ENCODE data around the gene LYST.
"Not testable (repeated sequence)": the region's sequence is repeated elsewhere in the genome, so short reads cannot be mapped to it uniquely, and the experiment has no call there.

Gene LYST

GRCh38 chr1:235851939-235852338, 14.8 kb downstream of the LYST start:
- TF ChIP-seq Cebpa-rat (IDR thresholded peaks at IDR 0.05) = no peak
- H3K27me3 ChIP-seq = no peaks in the 10 kb centered on the region

DNA sequence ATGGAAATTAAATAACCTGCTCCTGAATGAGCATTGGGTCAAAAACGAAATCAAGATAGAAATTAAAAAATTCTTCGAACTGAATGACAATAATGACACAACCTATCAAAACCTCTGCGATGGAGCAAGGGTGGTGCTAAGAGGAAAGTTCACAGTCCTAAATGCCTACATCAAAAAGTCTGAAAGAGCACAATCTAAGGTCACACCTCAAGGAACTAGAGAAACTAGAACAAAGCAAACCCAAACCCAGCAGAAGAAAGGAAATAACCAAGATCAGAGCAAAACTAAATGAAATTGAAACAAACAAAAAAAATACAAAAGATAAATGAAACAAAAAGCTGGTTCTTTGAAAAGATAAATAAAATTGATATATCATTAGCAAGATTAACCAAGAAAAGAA, 18.5 kb downstream of the LYST start:
- H3K27ac ChIP-seq, H3K4me3 ChIP-seq, H3K9ac ChIP-seq, H3K27me3 ChIP-seq: not testable (repeated sequence)
- Histone ChIP-seq H3K4me2 (peak overlapping the region in 2 of 11 experiments; percentile 7 to 16; a peak in 1 of 22 replicates), H4K20me1 (peaks cover 0 to 74% (median 26%) of the 10 kb centered on the region in 11 experiments; a peak in 16 of 22 replicates), H3K36me3 (peaks cover 0 to 48% (median 6%) of the 10 kb centered on the region in 11 experiments; a peak in 11 of 22 replicates), H3K4me1 (peaks cover 13 to 65% (median 42%) of the 10 kb centered on the region in 10 experiments), H3K9me3 (replicated peaks in 1 of 11) (peaks cover 7 to 33% (median 13%) of the 10 kb centered on the region in 11 experiments; a peak in 20 of 22 replicates)

More at GRCh38 chr1:235851939-235852338, 14.8 kb downstream of the LYST start:
- Histone ChIP-seq H3K27ac (peak overlapping the region in 6 of 11 experiments; percentile 18 to 51 (median 43); a peak in 9 of 22 replicates), H3K9me3 (replicated peaks in 1 of 11) (peaks cover 5 to 31% (median 9%) of the 10 kb centered on the region in 11 experiments; a peak in 20 of 22 replicates), H4K20me1 (peaks cover 0 to 85% (median 32%) of the 10 kb centered on the region in 11 experiments; a peak in 15 of 22 replicates), H3K4me1 (peaks cover 6 to 64% (median 23%) of the 10 kb centered on the region in 10 experiments; a peak in 18 of 20 replicates), H3K4me3 (peak overlapping the region in 1 of 10 experiments; percentile 27; a peak in 1 of 20 replicates), H3K9ac (peak overlapping the region in 1 of 11 experiments; percentile 20; a peak in 2 of 22 replicates), H3K36me3 (peaks cover 0 to 62% (median 5%) of the 10 kb centered on the region in 11 experiments; a peak in 10 of 22 replicates), H3K4me2 (peak overlapping the region; percentile 21 to 77 (median 55); a peak in 21 of 22 replicates)

- Histone ChIP-seq H3K9ac (peak overlapping the region in 3 of 11 experiments; percentile 6 to 36 (median 18); a peak in 4 of 22 replicates), H3K4me1 (peaks cover 24 to 75% (median 52%) of the 10 kb centered on the region in 10 experiments), H3K9me3 (replicated peaks in 1 of 11) (peaks cover 7 to 23% (median 13%) of the 10 kb centered on the region in 11 experiments; a peak in 20 of 22 replicates), H3K27ac (peak overlapping the region in 8 of 11 experiments; percentile 23 to 60 (median 50); a peak in 13 of 22 replicates), H3K36me3 (peaks cover 0 to 40% (median 6%) of the 10 kb centered on the region in 11 experiments; a peak in 11 of 22 replicates), H4K20me1 (peaks cover 0 to 74% (median 26%) of the 10 kb centered on the region in 11 experiments; a peak in 16 of 22 replicates), H3K4me2 (peak overlapping the region in 10 of 11 experiments; percentile 3 to 74 (median 50); a peak in 16 of 22 replicates)
- H3K4me3 ChIP-seq, H3K27me3 ChIP-seq: not testable (repeated sequence)
These were observed 21.0 kb downstream of the LYST start for GRCh38 chr1:235845656-235846107.

DNA sequence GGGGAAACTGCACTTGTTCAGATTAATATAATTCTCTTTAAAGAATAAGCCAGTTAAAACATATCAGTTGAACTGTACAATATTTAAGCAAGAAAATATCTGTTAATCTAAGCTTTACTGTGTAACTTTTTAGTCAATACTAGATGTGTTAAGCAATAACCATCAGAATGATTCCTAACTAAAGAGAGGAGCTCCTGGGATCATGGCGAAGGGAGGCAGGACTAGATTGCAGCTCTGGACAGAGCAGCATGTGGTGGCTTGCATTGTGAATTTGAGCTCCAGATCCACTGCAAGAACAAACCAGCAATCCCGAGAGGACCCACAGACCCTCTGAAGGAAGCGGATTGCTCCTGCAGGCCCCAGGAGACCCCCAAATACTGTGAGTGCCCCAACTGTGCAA, 21.9 kb downstream of the LYST start:
- Histone ChIP-seq H3K9me3 (replicated peaks in 1 of 11) (peaks cover 7 to 23% (median 13%) of the 10 kb centered on the region in 11 experiments; a peak in 20 of 22 replicates), H3K27ac (peak overlapping the region in 8 of 11 experiments; percentile 23 to 60 (median 50); a peak in 15 of 22 replicates), H3K36me3 (peaks cover 0 to 42% (median 6%) of the 10 kb centered on the region in 11 experiments; a peak in 10 of 22 replicates), H4K20me1 (peaks cover 0 to 74% (median 32%) of the 10 kb centered on the region in 11 experiments; a peak in 16 of 22 replicates), H3K27me3 (no peaks in the 10 kb centered on the region), H3K4me2 (peak overlapping the region in 9 of 11 experiments; percentile 10 to 74 (median 50); a peak in 16 of 22 replicates), H3K4me1 (peaks cover 24 to 84% (median 57%) of the 10 kb centered on the region in 10 experiments), H3K9ac (peak overlapping the region in 5 of 11 experiments; percentile 6 to 40 (median 28); a peak in 4 of 22 replicates), H3K4me3 (no peak overlapping the region)
- TF ChIP-seq Cebpa-rat (IDR thresholded peaks at IDR 0.05) = no peak

DNA sequence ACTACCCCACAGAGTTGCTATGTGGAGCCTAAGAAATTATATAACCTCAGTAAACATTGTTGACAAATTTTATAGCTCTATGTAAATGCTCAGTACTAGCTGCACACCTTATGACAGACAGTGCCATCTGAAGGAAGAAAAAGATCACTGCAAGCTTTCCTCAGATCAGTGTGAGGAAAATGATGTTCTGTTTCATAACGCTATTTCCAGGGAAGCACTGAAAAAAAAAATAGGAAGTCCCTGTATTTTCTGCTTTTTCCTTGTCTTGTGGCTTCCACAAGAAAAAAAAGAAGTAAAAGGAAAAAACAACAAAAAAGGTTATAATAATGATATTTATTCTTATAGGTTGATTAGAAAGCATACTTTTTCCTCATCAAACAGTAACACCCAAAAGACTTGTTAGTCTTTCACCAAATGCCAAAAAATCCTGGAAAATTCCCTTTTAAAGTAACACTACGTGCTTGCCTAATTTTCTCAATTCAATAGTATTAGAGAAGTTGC, 23.2 kb downstream of the LYST start:
- peak overlapping the region in 7 of 11 experiments; percentile 58 to 79 (median 64); a peak in 9 of 22 replicates for H3K27ac ChIP-seq
- peaks cover 7 to 18% (median 13%) of the 10 kb centered on the region in 11 experiments; a peak in 20 of 22 replicates for H3K9me3 ChIP-seq (replicated peaks in 1 of 11)
- no peak for TF ChIP-seq Cebpa-rat (IDR thresholded peaks at IDR 0.05)
- no peaks in the 10 kb centered on the region for H3K27me3 ChIP-seq
- no peak overlapping the region for H3K4me3 ChIP-seq
- H3K9ac ChIP-seq = 0 out of 22 replicates have a peak overlapping the region, but pooled peaks of 1 of the 11 experiments have one; percentile 42
- H4K20me1 ChIP-seq = peaks cover 0 to 85% (median 42%) of the 10 kb centered on the region in 11 experiments; a peak in 16 of 22 replicates
- H3K4me1 ChIP-seq = peaks cover 24 to 97% (median 60%) of the 10 kb centered on the region in 10 experiments
- peaks cover 0 to 54% (median 6%) of the 10 kb centered on the region in 11 experiments; a peak in 10 of 22 replicates for H3K36me3 ChIP-seq
- peak overlapping the region in 8 of 11 experiments; percentile 59 to 81 (median 76); a peak in 13 of 22 replicates for H3K4me2 ChIP-seq

GRCh38 chr1:235841938-235842545, 24.7 kb downstream of the LYST start:
- no peaks in the 10 kb centered on the region for H3K27me3 ChIP-seq
- TF ChIP-seq Cebpa-rat (IDR thresholded peaks at IDR 0.05) = no peak
- peaks cover 0 to 48% (median 2%) of the 10 kb centered on the region in 11 experiments; a peak in 9 of 22 replicates for H3K36me3 ChIP-seq
- peak overlapping the region; percentile 42 to 81 (median 68) for H3K4me2 ChIP-seq
- H3K9ac ChIP-seq = peak overlapping the region in 9 of 11 experiments; percentile 12 to 65 (median 42); a peak in 14 of 22 replicates
- H3K4me1 ChIP-seq = peaks cover 24 to 100% (median 67%) of the 10 kb centered on the region in 10 experiments
- 0 out of 20 replicates have a peak overlapping the region, but pooled peaks of 1 of the 10 experiments have one; percentile 10 for H3K4me3 ChIP-seq
- peak overlapping the region; percentile 2 to 79 (median 60); a peak in 19 of 22 replicates for H3K27ac ChIP-seq
- H3K9me3 ChIP-seq (replicated peaks in 1 of 11) = peaks cover 2 to 6% (median 4%) of the 10 kb centered on the region in 11 experiments; a peak in 19 of 22 replicates
- peaks cover 0 to 89% (median 53%) of the 10 kb centered on the region in 11 experiments; a peak in 17 of 22 replicates for H4K20me1 ChIP-seq

DNA sequence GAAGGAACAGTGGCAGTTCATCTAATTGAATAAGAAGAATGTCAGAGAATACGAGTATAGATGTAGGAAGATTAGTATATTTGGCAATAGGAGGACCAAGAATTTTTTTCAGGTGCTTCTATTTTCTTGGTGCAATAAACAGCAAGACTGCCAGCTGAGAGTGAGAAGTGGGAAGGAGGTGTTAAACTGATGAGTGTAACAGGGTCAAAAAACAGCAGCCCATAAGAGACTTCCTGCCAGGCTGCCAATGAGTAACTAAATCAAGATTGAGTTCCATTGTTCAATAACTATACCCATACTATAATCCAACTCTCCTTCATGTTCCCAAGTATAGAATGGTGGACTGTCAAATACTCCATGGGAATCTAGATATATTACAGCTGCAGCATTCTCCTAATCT, 28.7 kb downstream of the LYST start:
- peaks cover 14 to 93% (median 40%) of the 10 kb centered on the region in 10 experiments for H3K4me1 ChIP-seq
- peak overlapping the region in 4 of 11 experiments; percentile 13 to 81 (median 27); a peak in 4 of 22 replicates for H3K4me2 ChIP-seq
- no peaks in the 10 kb centered on the region for H3K27me3 ChIP-seq
- no peak overlapping the region for H3K9ac ChIP-seq
- no peak for TF ChIP-seq Cebpa-rat (IDR thresholded peaks at IDR 0.05)
- H4K20me1 ChIP-seq = peaks cover 0 to 99% (median 57%) of the 10 kb centered on the region in 11 experiments; a peak in 17 of 22 replicates
- H3K27ac ChIP-seq = peak overlapping the region in 1 of 11 experiments; percentile 16; a peak in 2 of 22 replicates
- H3K9me3 ChIP-seq (replicated peaks in 1 of 11) = no peaks in the 10 kb centered on the region
- peaks cover 0 to 50% (median 0%) of the 10 kb centered on the region in 11 experiments; a peak in 9 of 22 replicates for H3K36me3 ChIP-seq
- no peak overlapping the region for H3K4me3 ChIP-seq

DNA sequence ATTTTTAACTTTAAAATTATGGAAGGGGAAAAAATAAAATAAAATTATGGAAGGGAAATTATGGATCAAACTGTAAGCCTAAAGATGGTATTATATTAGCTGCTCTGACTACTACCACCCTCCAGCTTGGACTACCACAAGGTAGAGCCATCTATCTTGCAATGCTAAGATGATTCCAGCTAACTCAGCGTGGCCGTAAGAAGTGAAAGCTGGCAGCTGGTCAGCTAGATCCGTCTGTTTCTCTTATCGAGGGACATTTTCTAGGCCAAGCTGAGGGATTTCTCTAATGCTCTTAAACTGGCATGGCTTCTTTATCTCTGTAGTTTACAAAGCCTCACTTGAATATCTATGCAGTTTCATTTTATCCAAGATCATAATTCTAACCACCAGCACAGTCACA, 31.5 kb downstream of the LYST start:
- no peak for TF ChIP-seq Cebpa-rat (IDR thresholded peaks at IDR 0.05)
- no peaks in the 10 kb centered on the region for H3K27me3 ChIP-seq
- peaks cover 0 to 50% (median 9%) of the 10 kb centered on the region in 11 experiments; a peak in 17 of 22 replicates for H3K36me3 ChIP-seq
- H3K4me3 ChIP-seq = no peak overlapping the region
- no peak overlapping the region; a peak in 1 of 22 replicates for H3K27ac ChIP-seq
- H3K9me3 ChIP-seq (replicated peaks in 1 of 11) = no peaks in the 10 kb centered on the region
- H3K4me1 ChIP-seq = peaks cover 0 to 83% (median 25%) of the 10 kb centered on the region in 10 experiments; a peak in 14 of 20 replicates
- peak overlapping the region in 4 of 11 experiments; percentile 20 to 39 (median 22); a peak in 5 of 22 replicates for H3K4me2 ChIP-seq
- no peak overlapping the region for H3K9ac ChIP-seq
- peaks cover 0 to 81% (median 46%) of the 10 kb centered on the region in 11 experiments; a peak in 16 of 22 replicates for H4K20me1 ChIP-seq

All from BLaER1 treated with 17β-estradiol and CSF1 and Interleukin-3, amounts not matched to agents 10 nM and 100 nM (cell line).